ENCODE results near the gene ULK2.

ULK2 gene

DNA sequence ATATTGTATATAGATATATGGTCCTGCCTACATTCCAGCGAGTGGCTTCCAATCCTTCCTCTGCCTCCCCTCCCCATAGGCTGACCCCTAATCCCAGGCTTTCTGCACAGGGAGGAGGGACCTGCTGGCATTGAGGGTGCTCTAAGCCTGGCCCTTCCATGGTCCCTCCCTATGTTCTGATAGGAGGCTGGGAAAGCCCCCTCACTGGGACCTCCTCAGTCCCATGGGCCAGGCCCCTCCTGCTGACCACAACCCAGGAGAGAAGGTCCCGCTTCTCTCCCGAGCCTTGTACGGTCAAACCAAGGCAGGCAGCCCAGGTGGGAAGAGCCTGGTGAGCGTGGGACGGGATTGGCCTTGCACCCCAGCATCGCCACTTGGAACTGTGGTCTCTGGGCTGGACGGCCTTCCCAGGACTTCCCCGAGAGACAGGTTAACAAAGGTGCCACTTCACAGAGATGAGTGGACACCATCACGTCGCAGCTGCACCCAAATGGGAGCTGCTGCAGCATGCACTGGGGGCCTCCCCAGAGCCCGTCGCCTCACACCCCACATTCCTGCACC is 120.5 kb downstream of the ULK2 start:
- DNase-seq (ENCODE audit: low read depth), result no peak

DNA sequence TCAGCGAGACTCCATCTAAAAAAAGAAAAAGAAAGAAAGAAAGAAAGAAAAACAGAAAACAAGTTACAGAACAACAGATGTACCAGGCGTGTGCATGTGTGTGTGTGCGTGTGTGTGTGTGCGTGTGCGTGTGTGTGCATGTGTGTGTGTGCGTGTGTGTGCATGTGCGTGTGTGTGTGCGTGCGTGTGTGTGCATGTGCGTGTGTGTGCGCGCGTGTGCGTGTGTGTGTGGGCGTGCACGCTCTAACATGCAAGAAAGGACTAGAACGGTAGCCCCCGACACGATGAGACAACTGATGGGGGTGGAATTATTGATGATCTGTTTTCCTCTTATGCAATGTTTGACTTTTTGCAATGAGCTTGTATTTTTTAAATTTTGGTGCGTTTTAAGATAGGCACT is 121.2 kb downstream of the ULK2 start:
- DNase-seq (ENCODE audit: low read depth), result no peak

DNA sequence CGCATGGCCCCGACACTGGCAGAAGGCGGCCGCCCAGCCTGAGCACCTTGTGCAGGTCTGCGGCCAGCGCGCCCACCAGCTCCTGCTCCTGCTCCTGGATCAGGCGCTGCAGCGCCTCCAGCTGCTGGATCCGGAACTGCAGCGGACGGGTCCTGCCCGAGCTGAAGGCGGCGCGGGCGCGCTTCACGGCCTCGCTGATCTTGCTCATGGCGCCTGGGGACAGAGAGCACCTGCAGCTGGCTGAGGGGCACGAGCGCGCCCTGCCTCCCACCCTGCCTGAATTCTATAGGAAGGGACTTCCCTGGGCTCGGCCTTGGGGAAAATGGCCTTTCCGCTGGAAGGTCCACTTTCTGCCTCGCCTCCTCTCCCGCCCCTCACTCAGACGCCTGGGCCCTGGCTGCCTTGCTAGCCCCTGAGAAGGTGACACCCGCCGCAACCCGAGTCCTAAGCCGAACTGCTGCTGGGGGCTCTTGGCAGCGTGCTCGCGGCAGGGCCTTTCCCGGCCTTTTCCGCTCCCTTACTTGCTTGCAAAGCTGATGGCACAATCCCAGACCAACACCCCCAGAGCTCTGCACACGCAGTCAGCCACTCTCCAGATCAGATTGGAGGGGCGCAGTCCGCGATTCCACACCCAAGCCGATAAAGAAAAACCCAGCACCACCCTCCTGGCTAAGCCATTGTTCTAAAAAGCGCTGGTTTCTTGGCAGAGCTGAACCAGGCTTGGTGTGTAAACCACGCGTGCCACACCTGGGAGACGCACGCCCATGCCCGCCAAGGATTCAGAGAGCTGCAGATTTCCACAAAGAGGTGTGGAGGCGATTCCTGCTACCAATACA is 122.6 kb downstream of the ULK2 start:
- DNase-seq (ENCODE audit: low read depth), result peak; percentile 78

DNA sequence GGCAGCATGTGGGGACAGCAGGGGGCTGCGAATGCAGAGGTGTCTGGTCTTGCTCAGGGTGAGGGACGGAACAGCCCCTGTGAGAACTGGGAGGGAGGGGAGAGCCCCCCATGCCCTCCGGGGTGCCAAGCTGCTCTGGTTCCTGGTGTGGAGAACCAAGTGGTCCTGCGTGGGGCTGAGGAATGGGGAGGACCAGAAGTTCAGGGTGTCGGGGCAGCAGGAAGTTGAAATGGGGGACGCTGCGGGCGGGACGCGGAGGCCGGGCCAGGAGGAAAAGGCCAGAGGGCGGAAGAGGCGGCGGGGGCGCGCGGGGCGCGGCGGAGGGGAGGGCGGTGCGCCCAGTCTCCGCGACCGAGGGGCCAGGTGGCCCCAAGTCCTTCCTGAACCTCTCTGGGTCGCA is 123.2 kb downstream of the ULK2 start:
- DNase-seq (ENCODE audit: low read depth), result no peak

- no peak for DNase-seq (ENCODE audit: low read depth)
Measured at GRCh38 chr17:19743101-19744100, 124.3 kb downstream of the ULK2 start.

DNA sequence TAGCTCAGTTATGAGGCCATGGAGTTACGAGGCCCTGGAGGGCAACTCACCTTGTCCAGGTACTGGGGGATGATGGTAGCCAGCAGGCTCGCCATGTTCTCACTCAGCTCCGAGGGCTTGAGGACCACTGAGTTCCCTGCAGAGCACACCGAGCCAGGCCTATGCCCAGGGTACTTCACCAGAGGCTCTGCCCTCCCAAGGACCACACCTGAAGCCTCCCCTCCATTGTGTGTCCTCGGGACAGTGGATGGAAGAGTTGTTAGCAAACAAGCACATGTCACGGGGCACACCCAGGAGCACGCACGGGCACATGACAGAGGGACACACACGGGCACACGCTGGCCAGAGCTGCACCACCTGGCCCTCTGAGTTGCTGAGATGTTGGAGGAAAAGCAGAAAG is 125.2 kb downstream of the ULK2 start:
- DNase-seq (ENCODE audit: low read depth), result no peak

GRCh38 chr17:19741832-19742457 is 125.8 kb downstream of the ULK2 start:
- DNase-seq (ENCODE audit: low read depth), result no peak

DNA sequence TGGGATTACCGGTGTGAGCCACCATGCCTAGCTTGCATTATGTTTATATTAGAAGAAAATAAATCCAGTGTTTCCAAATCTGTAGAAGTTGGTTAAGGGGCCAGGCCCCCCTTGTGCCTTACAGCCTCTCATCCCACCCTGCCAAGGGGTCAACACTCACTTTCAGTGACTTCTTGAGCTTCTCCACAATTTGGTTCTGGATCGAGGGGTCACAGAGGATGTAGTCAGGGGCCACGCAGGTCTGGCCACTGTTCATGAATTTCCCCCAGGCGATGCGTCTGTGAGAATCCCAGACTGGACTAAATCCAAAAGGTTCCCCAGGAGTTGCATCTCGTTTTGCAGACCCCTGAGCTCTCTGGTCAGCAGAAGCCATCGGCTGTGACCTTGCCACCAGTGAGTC is 126.8 kb downstream of the ULK2 start:
- DNase-seq (ENCODE audit: low read depth), result no peak

GRCh38 chr17:19739241-19740201 is 128.2 kb downstream of the ULK2 start:
- DNase-seq (ENCODE audit: low read depth), result no peak

DNA sequence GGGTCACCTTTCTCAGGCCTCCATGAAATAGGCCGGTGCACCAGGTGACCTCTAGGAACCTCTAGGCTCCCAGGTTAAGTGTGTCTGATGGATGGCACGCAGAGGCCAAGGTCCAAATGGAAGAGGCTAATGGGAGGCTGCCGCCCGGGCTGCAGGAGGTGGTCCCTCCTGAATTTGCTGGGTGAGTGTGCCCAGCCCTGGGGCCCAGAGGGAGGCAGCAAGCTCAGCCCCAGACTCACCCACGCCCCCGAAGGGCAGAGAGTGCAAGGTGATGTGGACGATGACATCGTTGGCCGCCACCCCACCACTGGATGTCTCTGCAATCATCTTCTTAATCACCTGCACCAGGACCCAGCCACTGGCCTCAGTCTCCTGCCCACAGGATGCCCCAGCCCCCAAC is 129.0 kb downstream of the ULK2 start:
- DNase-seq (ENCODE audit: low read depth), result no peak

DNA sequence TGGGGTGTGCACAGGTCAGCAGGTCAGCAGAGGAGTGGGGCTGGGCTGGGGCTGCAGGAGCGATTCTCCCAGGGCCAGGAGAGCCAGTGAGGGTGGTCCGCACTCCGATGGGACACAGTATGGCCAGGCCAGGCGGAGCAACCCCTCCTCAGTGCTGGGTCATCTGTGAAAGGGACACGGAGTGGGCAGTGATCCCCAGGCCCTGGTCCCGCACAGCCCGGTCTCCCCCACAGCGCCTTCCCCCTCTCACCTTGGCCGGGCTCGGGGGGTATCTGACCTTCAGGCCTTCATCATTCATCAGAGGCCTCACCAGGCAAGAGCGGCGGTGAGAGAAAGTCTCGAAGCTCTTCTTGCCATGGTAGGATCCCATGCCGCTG is 129.7 kb downstream of the ULK2 start:
- DNase-seq (ENCODE audit: low read depth), result no peak

DNA sequence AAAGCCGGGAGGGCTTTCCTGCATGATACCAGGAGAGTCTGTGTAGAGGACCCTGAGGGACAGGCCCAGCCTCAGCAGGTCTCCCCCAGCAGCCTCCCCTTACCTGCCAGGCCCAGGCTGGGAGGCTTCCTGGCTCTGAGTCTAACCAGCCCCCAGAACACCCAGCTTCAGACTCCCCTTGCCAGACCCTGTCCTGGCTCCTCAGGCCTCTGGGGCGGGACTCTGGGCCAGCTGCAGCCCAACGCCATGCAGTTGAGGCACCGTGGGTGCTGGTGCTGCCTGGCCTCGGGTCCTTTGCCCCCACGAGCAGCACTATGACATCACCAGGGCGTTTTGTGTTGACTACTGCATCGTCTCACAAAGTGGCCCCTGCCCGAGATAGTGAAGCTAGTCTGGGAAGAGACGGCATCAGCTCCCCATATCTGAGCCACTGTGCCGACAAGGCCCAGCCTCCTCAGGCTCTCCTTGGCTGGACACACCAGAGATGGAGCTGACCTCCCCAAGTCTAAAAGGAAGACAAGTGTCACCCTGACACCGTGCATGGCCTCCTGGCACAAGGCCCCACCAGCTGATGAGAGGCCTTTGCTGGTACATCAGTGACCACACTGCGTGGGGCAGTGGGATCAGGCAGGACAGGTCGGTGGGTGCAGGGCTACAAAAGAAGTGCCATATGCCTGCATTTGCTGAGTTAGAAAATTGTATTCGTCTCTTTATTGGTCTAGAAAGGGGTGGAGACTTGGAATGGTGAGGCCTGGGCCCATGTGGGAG is 130.2 kb downstream of the ULK2 start:
- DNase-seq (ENCODE audit: low read depth), result no peak

GRCh38 chr17:19736071-19736470 is 131.7 kb downstream of the ULK2 start:
- DNase-seq (ENCODE audit: low read depth), result no peak

- DNase-seq (ENCODE audit: low read depth), result no peak
Measured at GRCh38 chr17:19733953-19734526, 133.7 kb downstream of the ULK2 start.

DNA sequence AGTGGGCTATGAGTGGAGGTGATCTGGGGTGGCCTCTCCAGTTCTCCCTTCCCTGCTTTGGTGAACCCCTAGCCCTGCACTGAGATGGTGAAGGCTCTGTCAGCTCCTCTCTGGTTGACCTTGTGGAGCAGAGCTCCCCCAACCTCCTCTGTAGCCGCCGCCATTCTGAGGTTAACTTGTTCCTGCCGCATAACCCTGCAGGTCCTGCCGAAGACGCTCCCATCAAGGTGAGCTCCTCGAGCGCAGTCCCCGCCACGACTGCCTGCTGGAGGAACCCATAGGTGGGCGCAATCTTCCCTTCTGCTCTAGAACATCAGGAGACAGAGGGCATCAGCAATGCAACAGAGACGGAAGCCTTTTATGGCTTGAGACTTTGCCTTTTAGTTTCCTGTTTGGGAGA is 136.1 kb downstream of the ULK2 start:
- no peak for DNase-seq (ENCODE audit: low read depth)

DNA sequence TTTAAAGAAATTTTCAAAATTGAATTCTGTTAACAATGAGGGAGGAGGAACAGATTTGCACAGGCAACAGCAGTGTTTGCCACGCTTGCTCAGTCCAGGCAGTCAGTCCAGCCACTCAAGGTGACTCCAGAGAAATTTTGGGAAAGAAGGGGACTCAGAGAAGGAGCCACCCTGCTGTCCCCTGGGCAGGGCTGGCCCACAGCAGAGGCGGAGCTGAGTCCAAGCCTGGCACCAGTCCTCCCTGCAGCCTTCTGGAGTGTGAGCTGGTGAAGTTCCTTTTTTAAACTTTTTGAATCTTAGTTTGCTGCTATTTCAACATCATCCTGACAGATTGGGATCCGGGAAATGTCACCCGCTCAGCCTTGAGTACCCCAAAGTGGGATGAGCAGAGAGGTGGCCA is 136.9 kb downstream of the ULK2 start:
- DNase-seq (ENCODE audit: low read depth), result no peak

GRCh38 chr17:19729900-19730299 is 137.8 kb downstream of the ULK2 start:
- no peak for DNase-seq (ENCODE audit: low read depth)

- DNase-seq (ENCODE audit: low read depth), result no peak
Measured at GRCh38 chr17:19728084-19728495, 139.6 kb downstream of the ULK2 start.

GRCh38 chr17:19727501-19728078 is 140.1 kb downstream of the ULK2 start:
- no peak for DNase-seq (ENCODE audit: low read depth)

Measured in stimulated activated CD8-positive, alpha-beta memory T cell treated with anti-CD3 and anti-CD28 coated beads, Interleukin-4, amount 100 ng/mL, for 24 hours (primary cell).